ENCODE data around the gene NR6A1. TPM values are rescaled to one million over a fixed set of nuclear protein-coding genes. Genes with fewer than 3 reads are reported as not detected.

NR6A1 gene
- total RNA-seq, 1 experiment from 2014 or later: 99.3 TPM

- H2AK5ac ChIP-seq (ENCODE audit: insufficient read length, low read length): no peak overlapping the region
- peaks cover 13% of the 10 kb centered on the region; the same call in 1 of the 2 replicates for H3K79me2 ChIP-seq (ENCODE audit: insufficient read depth, low read length)
- H3K9me3 ChIP-seq (ENCODE audit: control insufficient read depth, low read depth, low read length): no peaks in the 10 kb centered on the region
- H3K27me3 Mint-ChIP-seq (ENCODE audit: low read depth): no peaks in the 10 kb centered on the region
- H2BK120ac ChIP-seq (ENCODE audit: low read depth, low read length, poor library complexity, severe bottlenecking): no peak overlapping the region
- no peaks in the 10 kb centered on the region for H3K23me2 ChIP-seq (ENCODE audit: insufficient read length, low read depth, low read length, poor library complexity, severe bottlenecking)
- no peak overlapping the region for H3K18ac ChIP-seq (ENCODE audit: insufficient read length, low read depth, low read length)
- H4K20me1 ChIP-seq (ENCODE audit: control insufficient read depth, insufficient read depth, insufficient read length): no peaks in the 10 kb centered on the region
- H3K4me2 ChIP-seq (ENCODE audit: insufficient read depth, insufficient read length, low read length): no peak overlapping the region
- H4K5ac ChIP-seq (ENCODE audit: insufficient read length, low read depth, low read length): no peak overlapping the region
- no peak overlapping the region for H3T11ph ChIP-seq (ENCODE audit: low read length)
- H3K4me1 Mint-ChIP-seq: peaks cover 13 to 20% of the 10 kb centered on the region in 2 experiments
- DNase-seq: no peak
- no peak overlapping the region for H3K9ac ChIP-seq (ENCODE audit: extremely low read depth, insufficient read length, low read length)
- H2BK12ac ChIP-seq (ENCODE audit: insufficient read length, low read depth, low read length): no peak overlapping the region
- no peak overlapping the region for H3K14ac ChIP-seq (ENCODE audit: insufficient read depth, low read length)
- no peak overlapping the region for H3K27ac ChIP-seq (ENCODE audit: insufficient read length, low read depth, low read length)
- H3K9me3 Mint-ChIP-seq: no peaks in the 10 kb centered on the region
- no peak overlapping the region for H2AFZ ChIP-seq (ENCODE audit: low read length)
- no peak for TF ChIP-seq CTCF (conservative IDR thresholded peaks at IDR 0.05)
- H2BK15ac ChIP-seq (ENCODE audit: low read depth, low read length): no peak overlapping the region
- no peak overlapping the region for H3K56ac ChIP-seq (ENCODE audit: insufficient read length, low read depth, low read length)
- H3K27me3 ChIP-seq (ENCODE audit: insufficient read depth, low read length): no peaks in the 10 kb centered on the region
- H3K79me1 ChIP-seq (ENCODE audit: insufficient read depth, low read depth, low read length, poor library complexity, severe bottlenecking): no peaks in the 10 kb centered on the region
- no CpG with 5 or more reads among the region's 4 CpGs for WGBS (ENCODE audit: extremely low coverage, insufficient read length, low lambda C conversion rate)
- H3K4me1 ChIP-seq (ENCODE audit: insufficient read depth, low read length): peaks cover 4% of the 10 kb centered on the region; the same call in 1 of the 2 replicates
- H3K27ac Mint-ChIP-seq: no peak overlapping the region
- H2BK5ac ChIP-seq (ENCODE audit: insufficient read length, low read length): no peak overlapping the region
- no peak overlapping the region for H3K23ac ChIP-seq (ENCODE audit: insufficient read length, low read depth, low read length)
- H2BK20ac ChIP-seq (ENCODE audit: low read depth, low read length, poor library complexity, severe bottlenecking): no peak overlapping the region
- no peak overlapping the region for H4K8ac ChIP-seq (replicated peaks; ENCODE audit: insufficient read length, low read depth, low read length)
- no peak overlapping the region for H4K91ac ChIP-seq (ENCODE audit: insufficient read length, low read depth, low read length)
- H3K36me3 Mint-ChIP-seq (ENCODE audit: insufficient read depth in 1 of 3, low read depth in 3 of 3): peaks cover 0 to 12% (median 5%) of the 10 kb centered on the region in 3 experiments; a peak in 5 of 7 replicates
- no peak overlapping the region for H3K4ac ChIP-seq (ENCODE audit: low read depth, low read length)
- H3K4me3 Mint-ChIP-seq: no peak overlapping the region
Measured at GRCh38 chr9:124741149-124741548, 30.0 kb downstream of the NR6A1 start.

Data from H9 (cell line).